HFFc6 (cell line): ENCODE results near the gene WNT1. TPM values are rescaled to one million over a fixed set of nuclear protein-coding genes. Genes with fewer than 3 reads are reported as not detected.

Experiments
- DNase-seq: peaks from one replicate; pipeline ENCODE4 v3.0.0-alpha.2; 2018
- H3K27ac Mint-ChIP-seq: 2 replicates; pipeline ENCODE4 v1.8.0; 2020; ENCODE audit warnings: mild to moderate bottlenecking, mixed read lengths
- H3K27me3 Mint-ChIP-seq: 2 replicates; pipeline ENCODE4 v1.8.0; 2021; ENCODE audit warnings: mild to moderate bottlenecking, moderate library complexity, mixed read lengths; ENCODE audit not compliant: insufficient read depth
- H3K36me3 Mint-ChIP-seq: 2 replicates; pipeline ENCODE4 v1.8.0; 2021; ENCODE audit warnings: low read depth, mixed read lengths
- H3K4me1 Mint-ChIP-seq: 2 replicates; pipeline ENCODE4 v1.8.0; 2020; ENCODE audit warnings: low read depth, mixed read lengths
- H3K4me3 Mint-ChIP-seq: 2 replicates; pipeline ENCODE4 v1.8.0; 2020; ENCODE audit warnings: mild to moderate bottlenecking, moderate library complexity, mixed read lengths
- H3K9me3 Mint-ChIP-seq: 2 replicates; pipeline ENCODE4 v1.8.0; 2020; ENCODE audit warnings: mild to moderate bottlenecking, mixed read lengths
- total RNA-seq, 6 experiments: library from RNA; stranded (reverse); fragmentation: NEBNext Ultra II Directional; extraction: Animal tissue kit (Norgen Biotek cat#: 25700); gene quantifications; 2 replicates in 1 of 6; 3 replicates in 5 of 6; pipeline ENCODE4 v1.2.3, GENCODE V29; 2021
- TF ChIP-seq, protein P1 (sequence below): fragments of 200-600 bp; sonication (generic); IDR thresholded peaks from 2 replicates; pipeline ENCODE4 v1.5.0; 2021; ENCODE audit warnings: antibody characterized with exemption, mild to moderate bottlenecking

WNT1 gene
- total RNA-seq, 6 experiments from 2014 or later, result not detected

DNA sequence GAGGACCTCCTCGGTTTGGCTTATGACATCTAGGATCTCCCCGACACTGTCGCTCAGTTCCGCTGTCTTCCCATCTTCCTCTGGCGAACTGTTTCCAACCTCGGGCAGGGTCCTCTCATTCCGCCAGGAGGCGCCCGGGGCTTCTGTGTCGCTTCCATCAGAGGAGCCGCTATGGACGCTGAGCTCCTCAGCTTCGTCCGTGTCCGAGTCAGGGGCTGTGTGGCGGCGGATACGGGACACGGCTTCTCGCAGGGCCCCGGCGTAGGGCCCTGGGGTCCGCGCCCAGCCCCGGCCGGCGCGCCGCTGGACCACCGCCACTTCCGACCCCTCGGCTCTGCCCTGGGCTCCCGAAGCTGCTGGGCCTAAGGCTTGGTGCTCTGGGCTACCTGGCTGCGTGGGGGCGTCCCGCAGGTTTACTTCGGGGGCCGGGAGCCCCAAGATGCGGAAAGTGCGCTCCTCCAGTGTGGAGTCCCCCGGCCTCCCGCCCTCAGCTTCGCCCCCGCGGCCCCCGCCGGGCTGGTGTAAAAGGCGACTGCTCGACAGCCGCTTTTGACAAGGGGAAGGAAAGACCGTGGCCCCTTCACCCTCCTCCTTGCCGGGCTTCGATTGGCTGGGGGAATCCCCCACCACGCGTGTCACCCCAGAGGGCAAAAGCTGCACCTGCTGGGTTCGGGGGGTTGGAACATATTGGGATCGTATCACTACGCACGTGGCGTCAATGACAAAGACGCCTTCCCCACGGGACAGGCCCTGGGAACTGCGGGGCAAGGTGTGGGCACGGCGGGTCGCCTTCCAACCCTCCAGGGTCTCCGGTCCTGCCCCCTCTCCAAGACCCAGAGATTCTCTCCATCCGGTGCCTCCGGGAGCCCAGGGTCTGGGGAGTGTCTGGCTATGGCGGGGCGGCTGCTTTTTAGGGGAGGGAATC, 18.9 kb downstream of the WNT1 start:
- H3K27ac Mint-ChIP-seq, result no peak overlapping the region
- H3K4me3 Mint-ChIP-seq, result no peak overlapping the region; the same call in 1 of the 2 replicates
- H3K36me3 Mint-ChIP-seq, result peaks cover 3% of the 10 kb centered on the region; the same call in 1 of the 2 replicates
- no peaks in the 10 kb centered on the region for H3K9me3 Mint-ChIP-seq
- H3K27me3 Mint-ChIP-seq, result peaks cover 16% of the 10 kb centered on the region
- TF ChIP-seq, protein P1, sequence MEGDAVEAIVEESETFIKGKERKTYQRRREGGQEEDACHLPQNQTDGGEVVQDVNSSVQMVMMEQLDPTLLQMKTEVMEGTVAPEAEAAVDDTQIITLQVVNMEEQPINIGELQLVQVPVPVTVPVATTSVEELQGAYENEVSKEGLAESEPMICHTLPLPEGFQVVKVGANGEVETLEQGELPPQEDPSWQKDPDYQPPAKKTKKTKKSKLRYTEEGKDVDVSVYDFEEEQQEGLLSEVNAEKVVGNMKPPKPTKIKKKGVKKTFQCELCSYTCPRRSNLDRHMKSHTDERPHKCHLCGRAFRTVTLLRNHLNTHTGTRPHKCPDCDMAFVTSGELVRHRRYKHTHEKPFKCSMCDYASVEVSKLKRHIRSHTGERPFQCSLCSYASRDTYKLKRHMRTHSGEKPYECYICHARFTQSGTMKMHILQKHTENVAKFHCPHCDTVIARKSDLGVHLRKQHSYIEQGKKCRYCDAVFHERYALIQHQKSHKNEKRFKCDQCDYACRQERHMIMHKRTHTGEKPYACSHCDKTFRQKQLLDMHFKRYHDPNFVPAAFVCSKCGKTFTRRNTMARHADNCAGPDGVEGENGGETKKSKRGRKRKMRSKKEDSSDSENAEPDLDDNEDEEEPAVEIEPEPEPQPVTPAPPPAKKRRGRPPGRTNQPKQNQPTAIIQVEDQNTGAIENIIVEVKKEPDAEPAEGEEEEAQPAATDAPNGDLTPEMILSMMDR, result peak; percentile 73
- DNase-seq, result peak; percentile 39
- H3K4me1 Mint-ChIP-seq, result peaks cover 42% of the 10 kb centered on the region

DNA sequence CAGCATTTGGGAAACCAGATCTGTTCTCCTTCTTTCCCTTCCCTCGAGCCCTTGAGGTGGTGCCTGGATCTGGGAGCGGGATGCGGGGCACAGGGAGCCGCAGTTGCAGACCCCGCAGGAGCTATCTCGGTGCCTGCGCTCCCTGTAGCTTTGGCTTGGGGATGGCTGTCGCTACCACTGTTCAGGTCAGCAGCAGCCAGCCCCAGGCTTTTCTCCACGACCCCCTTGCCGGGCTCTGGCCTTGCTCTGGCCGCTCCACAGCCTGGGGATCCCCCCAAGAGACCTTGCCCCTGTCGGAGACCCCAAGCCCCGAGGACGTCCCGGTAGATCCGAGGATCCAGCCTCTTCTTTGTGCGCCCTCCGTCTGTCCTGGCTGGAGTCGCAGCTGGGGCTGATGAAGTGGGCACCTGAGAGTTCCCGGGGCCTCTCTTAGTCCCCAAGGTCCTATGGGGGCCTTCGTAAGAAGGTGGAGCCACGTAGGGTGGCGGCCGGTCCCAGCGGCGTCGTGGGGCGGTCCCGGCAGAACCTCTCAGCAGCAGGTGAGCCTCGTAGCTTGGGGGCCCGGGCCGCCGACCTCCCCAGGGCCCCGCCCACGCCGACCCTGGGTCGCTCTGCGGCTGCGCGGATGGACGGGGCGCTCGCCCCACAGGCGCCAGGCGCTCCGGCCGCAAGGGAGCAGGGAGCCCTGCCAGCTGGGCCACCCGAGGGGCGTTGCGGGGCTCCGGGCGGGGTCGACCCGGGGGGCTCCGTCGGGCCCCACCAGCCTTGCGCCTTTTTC, 19.8 kb downstream of the WNT1 start:
- Mint-ChIP-seq H3K4me1 (peaks cover 42% of the 10 kb centered on the region), H3K4me3 (no peak overlapping the region; the same call in 1 of the 2 replicates), H3K36me3 (peaks cover 11% of the 10 kb centered on the region; the same call in 1 of the 2 replicates), H3K9me3 (no peaks in the 10 kb centered on the region), H3K27me3 (peaks cover 16% of the 10 kb centered on the region), H3K27ac (no peak overlapping the region)
- TF ChIP-seq, protein P1, result no peak
- DNase-seq, result no peak

DNA sequence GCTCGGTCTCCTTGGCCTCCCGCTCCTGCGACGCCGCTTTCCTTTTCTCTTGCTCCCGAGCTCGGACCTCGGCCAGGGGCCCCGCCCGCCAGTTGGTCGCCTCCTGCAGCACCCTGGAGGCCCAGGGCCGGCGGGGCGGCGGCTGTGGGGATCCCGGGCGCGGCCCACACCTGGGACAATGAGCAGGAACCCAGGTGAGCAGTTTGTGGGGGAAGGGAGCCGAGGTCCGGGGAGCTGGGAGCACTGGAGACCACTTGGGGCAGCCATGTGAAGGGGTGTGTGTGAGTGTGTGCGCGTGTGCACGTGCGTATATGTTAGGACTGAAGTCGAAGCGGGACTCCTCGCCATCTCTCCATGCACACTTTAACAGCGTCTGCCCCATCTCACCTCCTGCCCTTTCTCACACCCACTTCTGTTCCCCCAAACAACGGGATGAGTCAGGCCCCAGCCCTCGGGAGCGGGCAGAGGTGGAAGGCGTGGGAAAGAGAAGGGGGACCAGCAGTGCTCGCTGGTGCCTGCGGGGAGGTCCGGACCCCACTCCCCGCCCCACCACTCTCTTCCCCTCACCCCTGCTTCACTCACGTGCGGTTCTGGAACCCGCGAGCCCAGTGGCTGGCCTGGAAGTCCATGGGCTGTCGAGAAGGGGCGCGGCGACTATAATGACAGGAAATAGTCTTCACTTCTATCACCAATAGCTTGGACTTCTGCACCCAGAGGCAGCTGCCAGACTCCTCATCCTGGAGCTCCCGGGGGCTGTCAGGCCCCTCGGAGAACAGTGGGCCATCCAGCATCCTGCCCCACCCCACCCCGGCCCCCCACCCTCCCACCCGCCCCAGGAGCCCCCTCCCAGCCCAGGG, 20.6 kb downstream of the WNT1 start:
- Mint-ChIP-seq H3K27ac (no peak overlapping the region), H3K4me1 (peaks cover 38% of the 10 kb centered on the region), H3K36me3 (peaks cover 12% of the 10 kb centered on the region; the same call in 1 of the 2 replicates), H3K4me3 (peak overlapping the region; percentile 81), H3K27me3 (peaks cover 15% of the 10 kb centered on the region), H3K9me3 (no peaks in the 10 kb centered on the region)
- TF ChIP-seq, protein P1, result no peak
- no peak for DNase-seq

DNA sequence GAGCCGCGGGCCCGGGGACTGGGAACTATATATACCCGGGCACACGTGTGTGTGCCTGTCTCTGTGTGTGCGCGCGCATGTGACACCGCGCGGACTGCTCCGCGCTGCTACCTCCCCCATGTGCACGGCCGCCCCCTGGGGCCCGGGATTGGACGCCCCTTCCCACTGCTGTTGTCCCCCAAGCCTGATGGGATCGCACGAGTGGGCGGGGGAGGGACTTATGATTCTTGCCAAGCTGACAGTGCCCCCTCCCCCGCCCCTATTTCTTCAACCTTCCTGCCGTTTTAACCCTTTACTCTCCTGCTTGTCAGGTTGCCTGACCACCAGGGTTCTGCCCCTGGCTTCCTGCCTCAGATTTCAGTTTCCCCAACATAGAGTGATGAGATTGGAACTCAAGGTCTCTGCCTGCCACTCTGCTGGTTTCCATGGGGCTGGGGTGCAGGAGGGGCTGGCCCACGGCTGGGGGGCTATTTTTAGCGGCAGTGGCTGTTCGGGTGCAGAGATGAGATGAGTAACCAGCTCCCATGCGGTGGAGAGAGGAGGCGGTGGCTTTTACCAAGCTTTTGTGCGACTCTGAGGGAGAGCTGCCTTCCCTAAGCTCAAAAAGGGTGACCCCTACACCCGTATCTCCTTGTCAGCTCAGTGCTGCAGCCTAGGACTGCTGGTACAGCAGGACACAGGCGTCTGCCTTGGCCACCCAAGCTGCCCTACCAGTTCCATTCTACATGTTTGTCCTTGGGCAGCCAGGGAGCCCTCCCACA, 21.4 kb downstream of the WNT1 start, which contains the start of gene DDN:
Gene DDN, minus strand, starts transcription at position 5 of the 761 bp plus-strand sequence. CDS start 88 bp downstream, outside the sequence.
- TF ChIP-seq, protein P1, result peak; percentile 26; the same call in 1 of the 2 replicates
- Mint-ChIP-seq H3K9me3 (no peaks in the 10 kb centered on the region), H3K27me3 (peaks cover 10% of the 10 kb centered on the region), H3K4me3 (peak within 1 kb of the TSS; percentile 88), H3K27ac (peak within 1 kb of the TSS; percentile 76), H3K4me1 (peaks cover 30% of the 10 kb centered on the region), H3K36me3 (peaks cover 17% of the 10 kb centered on the region)
- peak; percentile 53 for DNase-seq
